Putamen (tissue), 1 donor: ENCODE measurements around the gene SPG11.

Experiments used
- DNase-seq: peaks from one replicate; pipeline ENCODE4 v3.0.0-alpha.2; 2016; ENCODE audit warnings: low spot score

SPG11 gene

GRCh38 chr15:44620081-44620480, 43.4 kb downstream of the SPG11 start:
- no peak for DNase-seq

DNA sequence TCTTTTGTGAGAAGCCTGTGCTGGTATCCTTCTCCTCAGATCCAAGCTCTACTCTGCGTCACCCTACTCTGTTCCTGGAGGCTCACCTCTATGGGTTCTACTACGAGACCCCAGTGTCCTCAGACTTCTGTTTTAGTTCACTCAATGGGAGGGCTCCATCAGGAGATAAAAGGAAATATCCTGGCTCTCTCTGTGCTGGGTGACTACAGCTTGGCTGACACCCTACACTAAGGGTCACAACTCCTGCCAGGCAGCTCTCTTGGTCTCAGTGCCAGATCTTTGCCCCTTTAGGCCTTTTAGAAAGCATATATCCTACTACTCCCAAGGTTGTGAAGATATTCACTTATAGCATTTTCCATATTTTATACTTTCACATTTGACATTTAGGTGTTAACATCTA, 46.5 kb downstream of the SPG11 start:
- DNase-seq, result no peak

GRCh38 chr15:44606740-44607139, 56.7 kb downstream of the SPG11 start:
- DNase-seq, result no peak

DNA sequence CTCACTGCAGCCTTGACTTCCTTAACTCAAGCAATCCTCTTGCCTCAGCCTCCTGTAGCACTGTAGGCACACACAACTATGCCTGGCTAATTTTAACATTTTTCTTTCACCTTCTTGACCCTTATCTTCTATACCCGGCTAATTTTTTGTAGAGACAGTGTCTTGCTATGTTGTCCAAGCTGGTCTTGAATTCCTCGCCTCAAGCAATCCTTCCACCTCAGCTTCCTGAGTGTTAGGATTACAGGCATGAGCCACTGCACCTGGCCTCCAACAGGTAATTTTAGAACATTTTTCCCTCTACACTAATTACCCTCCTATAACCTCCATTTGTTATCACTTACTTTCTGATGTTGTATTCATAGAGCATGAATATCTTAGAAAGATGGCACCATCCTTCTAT, 60.3 kb downstream of the SPG11 start:
- DNase-seq, result no peak

GRCh38 chr15:44598892-44599291, 64.6 kb downstream of the SPG11 start:
- no peak for DNase-seq

DNA sequence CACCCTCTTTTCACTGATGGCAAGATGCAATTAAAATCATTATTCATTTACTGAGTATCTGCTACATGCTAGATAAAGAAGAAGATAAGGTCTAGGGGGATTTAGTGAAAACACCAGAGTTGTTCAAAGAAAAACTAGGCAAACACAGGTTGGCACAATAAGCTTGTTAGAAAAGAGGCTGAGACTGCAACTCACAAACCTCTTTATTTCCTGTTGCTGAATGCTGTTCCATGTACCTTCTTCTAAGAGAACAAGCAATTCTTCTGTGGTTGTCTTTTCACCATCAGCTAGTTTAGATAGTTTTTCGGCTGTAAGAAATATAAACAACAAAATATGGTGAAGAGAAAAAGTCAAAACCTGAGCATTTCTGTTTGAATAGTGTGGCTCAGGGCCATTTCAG, 65.4 kb downstream of the SPG11 start:
- no peak for DNase-seq

DNA sequence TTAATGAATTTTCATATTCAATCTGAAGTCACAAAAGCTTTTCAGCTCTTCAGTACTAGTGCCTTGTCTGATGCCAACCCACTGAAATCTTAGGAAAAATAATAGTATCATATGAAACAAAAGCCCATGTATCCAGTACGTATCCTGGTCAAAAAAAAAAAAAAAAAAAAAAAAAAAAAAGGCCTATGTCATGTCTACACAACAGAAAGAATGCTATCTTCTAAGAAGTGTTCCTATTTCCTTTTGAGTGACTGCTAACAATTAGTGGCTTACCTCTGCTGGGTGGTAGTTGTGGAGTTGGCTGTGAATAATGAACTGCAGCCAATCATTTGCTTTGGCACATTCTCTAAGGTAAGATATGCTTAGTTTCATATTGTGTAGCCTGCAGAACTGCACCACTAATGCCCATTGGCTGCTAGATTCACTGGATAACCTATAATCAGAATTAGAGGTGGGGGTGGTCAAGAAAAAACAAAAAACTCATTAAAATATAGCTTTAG, 66.9 kb downstream of the SPG11 start:
- no peak for DNase-seq

GRCh38 chr15:44595656-44596510, 67.6 kb downstream of the SPG11 start:
- DNase-seq, result peak; percentile 9

- no peak for DNase-seq
These were observed 68.2 kb downstream of the SPG11 start for GRCh38 chr15:44595246-44595645.

GRCh38 chr15:44593042-44593736, 70.3 kb downstream of the SPG11 start:
- no peak for DNase-seq

GRCh38 chr15:44591326-44591725, 72.1 kb downstream of the SPG11 start:
- DNase-seq, result no peak

- DNase-seq, result no peak
These were observed 74.9 kb downstream of the SPG11 start for GRCh38 chr15:44588541-44588940.

DNA sequence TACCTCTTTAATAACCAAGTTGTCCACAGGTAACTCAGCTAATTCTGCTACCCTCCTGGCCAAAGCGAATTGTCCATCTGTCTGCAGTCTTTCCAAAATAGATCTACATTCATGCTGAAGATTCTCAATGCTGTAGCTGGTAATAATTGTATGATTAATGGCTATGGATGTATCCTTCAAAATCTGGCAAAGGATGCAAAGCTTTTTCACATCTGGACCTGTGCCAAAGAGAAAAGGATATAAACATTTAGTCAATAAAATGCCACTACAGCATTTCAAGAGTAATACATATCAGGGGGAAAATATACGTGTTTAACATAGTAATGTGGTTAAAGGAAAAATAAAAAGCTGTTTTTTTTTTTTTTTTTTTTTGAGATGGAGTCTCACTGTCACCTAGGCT, 77.8 kb downstream of the SPG11 start:
- DNase-seq, result no peak

DNA sequence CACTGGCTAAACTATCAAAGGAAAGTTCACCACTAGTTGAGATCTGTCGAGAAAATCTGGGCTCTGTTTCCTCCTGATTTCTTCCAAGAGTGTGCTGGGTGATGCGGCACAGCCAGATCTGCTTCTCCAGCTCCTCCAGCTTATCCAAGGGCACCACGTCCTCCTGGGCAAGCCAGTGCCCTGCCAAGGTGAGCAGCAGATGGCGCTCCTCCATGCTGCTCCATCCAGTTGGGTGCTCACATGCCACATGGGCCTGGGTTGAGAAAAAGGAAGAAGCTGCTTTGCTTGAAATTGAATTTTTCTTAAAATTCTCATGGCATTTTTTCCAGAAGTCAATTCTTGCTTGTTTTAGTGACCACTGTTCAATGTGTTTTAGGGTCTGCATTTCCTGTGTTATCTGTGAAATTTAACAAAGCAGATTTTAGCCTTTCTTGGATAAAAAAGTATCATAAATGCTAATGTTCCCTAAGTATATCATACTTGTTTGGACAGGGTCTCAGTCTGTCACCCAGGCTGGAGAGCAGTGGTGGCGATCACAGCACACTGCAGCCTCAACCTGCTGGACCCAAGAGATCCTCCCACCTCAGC, 79.2 kb downstream of the SPG11 start:
- no peak for DNase-seq

GRCh38 chr15:44580105-44580504, 83.4 kb downstream of the SPG11 start:
- DNase-seq, result no peak

- no peak for DNase-seq
These were observed 88.7 kb downstream of the SPG11 start for GRCh38 chr15:44574734-44575133.

DNA sequence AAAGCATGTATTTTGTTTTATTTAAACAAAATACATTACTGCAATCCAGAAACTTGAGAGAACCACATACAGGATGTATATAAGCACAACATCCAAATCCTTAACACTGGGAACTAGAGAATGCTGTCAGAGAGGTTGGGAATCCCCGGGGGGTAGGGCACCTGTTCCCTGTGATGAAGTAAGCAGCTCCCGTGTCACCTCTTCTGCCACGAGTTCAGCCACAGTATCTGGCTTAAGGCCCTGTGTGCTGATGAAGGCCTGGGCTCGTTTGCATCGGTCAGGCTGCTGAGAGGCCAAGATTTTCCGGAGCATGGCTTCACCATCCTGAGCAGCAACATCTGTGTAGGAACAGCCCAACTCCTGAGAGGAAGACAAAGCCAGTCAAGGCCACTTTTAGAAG, 90.1 kb downstream of the SPG11 start:
- DNase-seq, result no peak

GRCh38 chr15:44570361-44570760, 93.1 kb downstream of the SPG11 start:
- no peak for DNase-seq

DNA sequence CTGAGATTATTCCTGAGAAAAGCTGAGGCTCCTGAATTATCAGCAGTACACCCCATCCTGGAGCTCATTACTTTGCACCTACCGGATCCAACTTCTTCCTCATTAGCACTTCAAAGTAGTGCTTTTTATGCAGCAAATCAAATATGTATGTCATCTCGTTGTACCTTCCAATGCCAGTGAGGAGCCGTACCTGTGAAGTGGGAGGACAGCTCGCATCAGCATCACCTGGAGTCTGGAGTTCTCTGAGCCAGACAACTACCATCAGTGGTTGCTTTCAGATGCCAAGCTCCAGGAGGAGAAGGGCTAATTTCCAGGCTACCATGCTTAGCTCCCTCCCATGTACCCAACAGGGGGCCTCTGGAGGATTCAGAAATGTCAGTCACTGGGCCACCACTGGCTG, 94.1 kb downstream of the SPG11 start:
- peak; percentile 36 for DNase-seq

DNA sequence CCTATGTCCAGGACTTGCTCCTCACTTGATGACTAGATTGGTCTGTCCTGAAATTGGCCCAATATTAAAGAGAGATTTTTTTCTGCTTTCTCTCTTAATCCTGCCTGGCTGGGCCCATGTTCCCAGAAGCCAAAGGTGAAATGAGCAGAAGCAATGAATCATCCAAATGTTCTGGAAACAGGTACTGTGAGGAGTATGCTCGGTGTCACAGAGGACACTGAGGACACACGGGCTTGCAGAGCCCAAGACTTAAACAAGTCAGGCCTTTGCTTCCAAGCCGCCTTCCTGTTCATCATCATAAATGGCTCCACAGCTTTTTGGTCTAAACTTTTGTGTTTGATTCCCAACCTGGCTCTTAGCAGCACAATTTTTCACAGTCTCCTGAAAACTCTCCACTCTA, 95.1 kb downstream of the SPG11 start:
- no peak for DNase-seq

DNA sequence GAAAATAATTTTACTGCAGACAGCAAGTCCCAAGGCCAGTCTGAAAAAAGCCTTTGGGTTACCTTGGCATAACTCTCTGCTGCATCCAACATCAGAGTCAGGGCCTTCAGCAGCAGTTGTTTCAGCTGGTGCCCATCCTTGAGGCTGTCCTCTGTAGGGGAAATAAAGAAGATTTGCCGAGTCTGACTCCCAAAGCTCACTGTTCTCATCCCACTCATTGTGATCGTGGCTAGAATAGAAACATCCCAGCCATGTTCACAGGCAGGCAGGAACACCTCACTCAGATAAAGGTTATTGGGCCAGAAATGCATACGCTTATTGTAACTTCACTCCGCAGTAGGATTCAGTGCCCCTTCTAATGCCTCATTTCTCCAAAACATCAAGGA, 97.3 kb downstream of the SPG11 start:
- DNase-seq, result peak; percentile 21

DNA sequence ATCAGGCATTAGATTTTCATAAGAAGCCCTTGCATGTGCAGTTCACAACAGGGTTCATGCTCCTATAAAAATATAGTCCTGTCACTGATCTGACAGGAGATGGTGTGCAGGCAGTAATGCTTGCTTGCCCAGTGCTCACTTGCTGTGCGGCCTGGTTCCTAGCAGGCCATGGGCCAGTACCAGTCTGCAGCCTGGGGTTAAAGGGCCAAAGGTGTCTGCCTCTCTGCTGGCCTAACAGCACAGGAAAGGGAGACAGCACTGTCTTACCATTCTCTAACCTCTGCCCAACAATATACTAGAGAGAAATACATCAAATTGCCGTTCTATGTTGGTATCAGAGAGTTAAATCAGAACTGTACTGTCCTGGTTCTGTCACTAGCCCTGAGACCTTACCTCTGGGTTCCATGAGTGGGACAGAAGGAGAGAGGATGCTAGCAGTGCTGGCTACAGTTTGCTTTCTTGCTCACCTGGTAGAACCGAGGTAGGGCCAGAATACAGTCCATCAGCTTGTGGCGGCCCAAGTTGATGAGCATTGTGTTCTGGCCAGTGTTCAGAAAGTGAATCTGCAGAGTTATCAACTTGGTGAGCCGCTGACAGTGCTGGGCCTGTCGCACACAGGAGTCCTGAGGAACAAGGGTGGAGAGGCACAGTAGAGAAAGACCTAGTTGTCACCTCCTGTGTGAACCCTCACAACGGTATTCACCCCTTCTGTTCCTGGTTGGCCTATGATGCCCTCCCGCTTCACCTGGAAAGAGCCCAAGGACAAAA, 97.9 kb downstream of the SPG11 start:
- DNase-seq, result no peak
